Endothelial cell of umbilical vein (primary cell): ENCODE data around the gene TRPM8. TPM values are rescaled to one million over a fixed set of nuclear protein-coding genes. Genes with fewer than 3 reads are reported as not detected.
"Not testable (repeated sequence)": the region's sequence is repeated elsewhere in the genome, so short reads cannot be mapped to it uniquely, and the experiment has no call there.

Source experiments
- BruUV-seq: library from RNA; stranded (reverse); fragments of 400-500 nt; replicated peaks from 2 replicates; lab custom pipeline; 2021; lab: Mats Ljungman, UMichigan
- CTCF ChIA-PET: fragments of 300-600, 350-600 bp; sonication (Branson Sonifier 250); formaldehyde crosslinking; loops from one replicate; lab custom pipeline; 2021; ENCODE audit warnings: antibody characterized with exemption, inconsistent platforms; lab: Charles Lee
- POLR2A ChIA-PET: fragments of 300-600, 350-600 bp; sonication (Branson Sonifier 250); formaldehyde crosslinking; loops from one replicate; lab custom pipeline; 2021; ENCODE audit warnings: antibody characterized with exemption, inconsistent platforms; lab: Charles Lee
- DNase-seq: peaks from one replicate; pipeline ENCODE4 v3.0.0-alpha.2; 2011; ENCODE audit warnings: low read depth, low spot score
- FAIRE-seq: peaks from 2 replicates; lab custom pipeline; 2011; peaks lifted over from hg19 to GRCh38; lab: Jason Lieb, UNC
- H2AFZ ChIP-seq: 2 replicates; pipeline ENCODE4 v1.6.0; 2012; ENCODE audit warnings: low read depth, low read length, control low read depth, inconsistent platforms
- H3K27ac ChIP-seq: 2 replicates; pipeline ENCODE4 v1.5.1; 2011; ENCODE audit warnings: low read depth, mild to moderate bottlenecking, control low read depth, low read length, moderate library complexity; ENCODE audit not compliant: insufficient read depth
- H3K27me3 ChIP-seq, 2 experiments: 2 replicates each; pipeline versions ENCODE4 v1.6.0 to v1.6.1; 2011; ENCODE audit warnings: low read length in 2 of 2, mixed read lengths in 1 of 2; ENCODE audit not compliant: control insufficient read depth in 2 of 2, insufficient read depth in 2 of 2
- H3K36me3 ChIP-seq, 2 experiments: 2 replicates in 1 of 2; 3 replicates in 1 of 2; pipeline ENCODE4 v1.5.1; 2011; ENCODE audit warnings: low read length in 2 of 2, mild to moderate bottlenecking in 1 of 2, moderate library complexity in 1 of 2; ENCODE audit not compliant: control insufficient read depth in 2 of 2, insufficient read depth in 2 of 2; ENCODE audit errors: extremely low read depth in 1 of 2
- H3K4me1 ChIP-seq: 3 replicates; pipeline ENCODE4 v1.5.1; 2011; ENCODE audit warnings: mild to moderate bottlenecking, low read length; ENCODE audit not compliant: control insufficient read depth, insufficient read depth; ENCODE audit errors: extremely low read depth
- H3K4me2 ChIP-seq: 2 replicates; pipeline ENCODE4 v1.6.1; 2011; ENCODE audit warnings: low read length, control low read depth, mixed read lengths; ENCODE audit not compliant: insufficient read depth
- H3K4me3 ChIP-seq, 3 experiments: fragments of 200-600 bp in 1 of 3; sonication (generic), shearing (Covaris generic) in 1 of 3; replicated peaks in 1 of 3; 2 replicates each; pipeline ENCODE4 v1.5.1; 2011 to 2016; ENCODE audit warnings: control low read depth in 3 of 3, low read length in 3 of 3, mild to moderate bottlenecking in 2 of 3, inconsistent platforms in 1 of 3, low read depth in 1 of 3, moderate library complexity in 1 of 3; ENCODE audit not compliant: insufficient read depth in 1 of 3
- H3K79me2 ChIP-seq: 2 replicates; pipeline ENCODE4 v1.6.0; 2012; ENCODE audit warnings: low read length, inconsistent platforms; ENCODE audit not compliant: control insufficient read depth, insufficient read depth
- H3K9ac ChIP-seq: replicated peaks from 2 replicates; pipeline ENCODE3; 2011; ENCODE audit warnings: low read length, control low read depth; ENCODE audit not compliant: insufficient read depth; ENCODE audit errors: extremely low read depth
- H3K9me1 ChIP-seq: replicated peaks from 3 replicates; pipeline ENCODE4 v1.6.0; 2011; ENCODE audit warnings: mild to moderate bottlenecking, low read length; ENCODE audit not compliant: control insufficient read depth, insufficient read depth; ENCODE audit errors: extremely low read depth
- H3K9me3 ChIP-seq: replicated peaks from 2 replicates; pipeline ENCODE4 v1.5.1; 2012; ENCODE audit warnings: low read length, inconsistent platforms; ENCODE audit not compliant: control insufficient read depth, insufficient read depth
- H4K20me1 ChIP-seq: replicated peaks from 2 replicates; pipeline ENCODE3; 2011; ENCODE audit warnings: mild to moderate bottlenecking, low read length; ENCODE audit not compliant: control insufficient read depth, insufficient read depth; ENCODE audit errors: extremely low read depth
- CTCF ChIP-seq, 2 donors: IDR thresholded peaks; 1 replicate in 1 of 2; 2 replicates in 1 of 2; pipeline ENCODE4 v1.5.1; 2011; ENCODE audit warnings: low read length in 2 of 2, mild to moderate bottlenecking in 2 of 2, moderate library complexity in 2 of 2, control low read depth in 1 of 2, inconsistent platforms in 1 of 2, low read depth in 1 of 2; ENCODE audit not compliant: insufficient read depth in 1 of 2; ENCODE audit errors: extremely low read depth in 1 of 2
- EZH2 ChIP-seq: IDR thresholded peaks from 2 replicates; pipeline ENCODE4 v1.6.1; 2012; ENCODE audit warnings: borderline replicate concordance, low read depth, mild to moderate bottlenecking, moderate library complexity, low read length, inconsistent platforms; ENCODE audit not compliant: severe bottlenecking
- POLR2A ChIP-seq: IDR thresholded peaks from 2 replicates; pipeline ENCODE4 v1.6.1; 2012; ENCODE audit warnings: low read depth, mild to moderate bottlenecking, control low read depth, low read length
- dilution Hi-C: fragments of 300-500 bp; cut with MboI; formaldehyde crosslinking; loops from one replicate; pipeline ENCODE4 v1.15.0; 2019; ENCODE audit warnings: low sequenced_read_pairs; ENCODE audit not compliant: extremely low pct_ligation_motif_present
- intact Hi-C: fragments of 100-400 bp; cut with micrococcal nuclease; formaldehyde crosslinking; loops from one replicate; pipeline ENCODE4 v1.10.0; 2022
- polyA plus RNA-seq, 4 experiments: library from polyadenylated mRNA; depleted of rRNA in 3 of 4; stranded (reverse) in 3 of 4; unstranded in 1 of 4; fragments of >200 nt; gene quantifications; 2 replicates each; pipeline versions ENCODE4 v1.2.1 to v1.2.3, GENCODE V29; 2011 to 2012; ENCODE audit warnings: missing spikeins in 1 of 4
- total RNA-seq: library from RNA; stranded (reverse); gene quantifications from 2 replicates; pipeline ENCODE4 v1.2.3, GENCODE V29; 2021
- TF ChIP-seq, protein P1 (sequence below): IDR thresholded peaks from 2 replicates; pipeline ENCODE4 v1.6.1; 2011; ENCODE audit not compliant: insufficient read depth, insufficient read length

TRPM8 gene
- total and polyA plus RNA-seq, 2 donors (not counting 3 experiments of a cell fraction or from before 2014, with no cell fraction given), result not detected

DNA sequence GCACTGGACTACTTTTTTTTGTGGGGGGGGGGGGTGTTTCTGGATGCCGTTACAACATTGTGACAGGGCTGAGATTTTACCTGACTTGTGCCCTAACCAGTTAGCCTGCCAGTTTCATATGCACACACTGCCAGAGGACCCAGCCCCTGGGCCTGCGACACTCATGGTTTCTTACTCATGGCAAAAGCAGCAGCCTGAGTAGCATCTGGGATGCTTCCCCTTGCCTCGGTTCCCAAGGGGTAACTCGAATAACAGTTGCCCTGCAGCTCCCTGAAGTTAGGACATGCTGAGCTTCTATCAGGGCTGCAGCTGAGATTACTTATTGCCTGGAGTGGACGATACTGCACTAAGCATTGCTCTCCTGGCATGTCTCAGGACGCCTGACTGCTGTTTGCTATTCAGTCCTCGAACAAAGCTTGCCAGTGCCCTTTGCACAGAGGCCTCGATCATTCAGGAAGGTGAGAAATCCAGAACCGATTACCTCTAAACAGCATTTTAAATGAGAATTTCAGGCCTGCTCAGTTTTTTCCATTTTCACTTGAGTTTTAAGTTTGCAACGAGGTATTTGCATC, 47.9 kb downstream of the TRPM8 start:
- POLR2A ChIA-PET, result no interaction called here
- dilution Hi-C loops, result no loop called here
- H3K4me2 ChIP-seq, result no peak overlapping the region

GRCh38 chr2:233965646-233966045, 48.5 kb downstream of the TRPM8 start:
- H4K20me1 ChIP-seq, FAIRE-seq, H2AFZ ChIP-seq, H3K9me3 ChIP-seq, H3K9me1 ChIP-seq, H3K79me2 ChIP-seq, H3K4me1 ChIP-seq, H3K36me3 ChIP-seq, CTCF ChIA-PET, dilution Hi-C loops, DNase-seq, intact Hi-C loops, H3K27me3 ChIP-seq, H3K27ac ChIP-seq, H3K4me2 ChIP-seq, H3K9ac ChIP-seq, BruUV-seq, H3K4me3 ChIP-seq, POLR2A ChIA-PET: not testable (repeated sequence)

More for the DNA sequence above, 47.9 kb downstream of the TRPM8 start:
- Histone ChIP-seq H3K4me3 (no peak overlapping the region), H3K36me3 (no peaks in the 10 kb centered on the region), H3K9me3 (no peaks in the 10 kb centered on the region), H3K9me1 (no peaks in the 10 kb centered on the region), H3K27ac (no peak overlapping the region), H3K9ac (no peak overlapping the region), H4K20me1 (no peaks in the 10 kb centered on the region), H2AFZ (no peak overlapping the region), H3K79me2 (no peaks in the 10 kb centered on the region), H3K27me3 (peaks cover 0 to 2% of the 10 kb centered on the region in 2 experiments), H3K4me1 (no peaks in the 10 kb centered on the region)
- DNase-seq (no peak), FAIRE-seq (no peak)
- BruUV-seq, result no TSS peak
- CTCF ChIA-PET, result no interaction called here
- intact Hi-C loops, result no loop called here
- TF ChIP-seq, protein P1, sequence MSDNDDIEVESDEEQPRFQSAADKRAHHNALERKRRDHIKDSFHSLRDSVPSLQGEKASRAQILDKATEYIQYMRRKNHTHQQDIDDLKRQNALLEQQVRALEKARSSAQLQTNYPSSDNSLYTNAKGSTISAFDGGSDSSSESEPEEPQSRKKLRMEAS, result no peak
- TF ChIP-seq EZH2 (no peak), POLR2A (no peak), CTCF (IDR thresholded peaks at IDR 0.05; ENCODE audit: extremely low read depth in 1 of 2, insufficient read depth in 1 of 2, low read depth in 1 of 2, low read length in 2 of 2) (no peak)
